ENCODE results near the gene AP3B1. TPM values are rescaled to one million over a fixed set of nuclear protein-coding genes. Genes with fewer than 3 reads are reported as not detected.

AP3B1 gene
- total RNA-seq, 1 experiment from 2014 or later = 41.8 TPM

- no peak for TF ChIP-seq CTCF (conservative IDR thresholded peaks at IDR 0.05)
- no peak overlapping the region for H2AFZ ChIP-seq (ENCODE audit: low read length)
- peaks cover 8 to 15% of the 10 kb centered on the region in 2 experiments for H3K4me1 Mint-ChIP-seq
- no peak overlapping the region for H4K8ac ChIP-seq (replicated peaks; ENCODE audit: insufficient read length, low read depth, low read length)
- H3K27ac Mint-ChIP-seq = no peak overlapping the region
- H3K9me3 ChIP-seq (ENCODE audit: control insufficient read depth, low read depth, low read length) = no peaks in the 10 kb centered on the region
- no peaks in the 10 kb centered on the region for H3K27me3 ChIP-seq (ENCODE audit: insufficient read depth, low read length)
- 0 out of 2 replicates have a peak, but pooled peaks cover 3% of the 10 kb centered on the region for H3K27me3 Mint-ChIP-seq (ENCODE audit: low read depth)
- H3K36me3 Mint-ChIP-seq (ENCODE audit: insufficient read depth in 1 of 3, low read depth in 3 of 3) = peaks cover 0 to 11% (median 0%) of the 10 kb centered on the region in 3 experiments; a peak in 2 of 7 replicates
- no peak overlapping the region for H3K18ac ChIP-seq (ENCODE audit: insufficient read length, low read depth, low read length)
- H3K9me3 Mint-ChIP-seq = peaks cover 0 to 9% of the 10 kb centered on the region in 2 experiments; a peak in 3 of 5 replicates
- H3K27ac ChIP-seq (ENCODE audit: insufficient read length, low read depth, low read length) = no peak overlapping the region
- H3K79me2 ChIP-seq (ENCODE audit: insufficient read depth, low read length) = no peaks in the 10 kb centered on the region
- H3K4me2 ChIP-seq (ENCODE audit: insufficient read depth, insufficient read length, low read length) = no peak overlapping the region
- WGBS (ENCODE audit: extremely low coverage, insufficient read length, low lambda C conversion rate) = no CpG with 5 or more reads among the region's 3 CpGs
- H3K14ac ChIP-seq (ENCODE audit: insufficient read depth, low read length) = no peak overlapping the region
- no peak overlapping the region for H3K4me3 Mint-ChIP-seq
- no peak overlapping the region for H3T11ph ChIP-seq (ENCODE audit: low read length)
- no peak overlapping the region for H3K23ac ChIP-seq (ENCODE audit: insufficient read length, low read depth, low read length)
- H4K91ac ChIP-seq (ENCODE audit: insufficient read length, low read depth, low read length) = no peak overlapping the region
- no peak overlapping the region for H2BK5ac ChIP-seq (ENCODE audit: insufficient read length, low read length)
- no peaks in the 10 kb centered on the region for H3K23me2 ChIP-seq (ENCODE audit: insufficient read length, low read depth, low read length, poor library complexity, severe bottlenecking)
- H2AK5ac ChIP-seq (ENCODE audit: insufficient read length, low read length) = no peak overlapping the region
- no peak overlapping the region for H3K56ac ChIP-seq (ENCODE audit: insufficient read length, low read depth, low read length)
- no peak overlapping the region for H2BK12ac ChIP-seq (ENCODE audit: insufficient read length, low read depth, low read length)
- H3K4ac ChIP-seq (ENCODE audit: low read depth, low read length) = no peak overlapping the region
- H3K79me1 ChIP-seq (ENCODE audit: insufficient read depth, low read depth, low read length, poor library complexity, severe bottlenecking) = no peaks in the 10 kb centered on the region
- no peak overlapping the region for H2BK20ac ChIP-seq (ENCODE audit: low read depth, low read length, poor library complexity, severe bottlenecking)
- DNase-seq = no peak
- H2BK15ac ChIP-seq (ENCODE audit: low read depth, low read length) = no peak overlapping the region
- no peaks in the 10 kb centered on the region for H3K4me1 ChIP-seq (ENCODE audit: insufficient read depth, low read length)
- H4K20me1 ChIP-seq (ENCODE audit: control insufficient read depth, insufficient read depth, insufficient read length) = no peaks in the 10 kb centered on the region
- H2BK120ac ChIP-seq (ENCODE audit: low read depth, low read length, poor library complexity, severe bottlenecking) = no peak overlapping the region
- no peak overlapping the region for H4K5ac ChIP-seq (ENCODE audit: insufficient read length, low read depth, low read length)
- no peak overlapping the region for H3K9ac ChIP-seq (ENCODE audit: extremely low read depth, insufficient read length, low read length)
Observed at GRCh38 chr5:78318337-78318736, 23.8 kb upstream of the AP3B1 start.

Measured in H9 (cell line).